Smooth muscle cell (in vitro differentiated cells): ENCODE results near the gene CHD2. TPM values are rescaled to one million over a fixed set of nuclear protein-coding genes. Genes with fewer than 3 reads are reported as not detected.

Source experiments
- DNase-seq: peaks from one replicate; lab custom pipeline; 2025; ENCODE audit not compliant: unreplicated experiment; lab: John Stamatoyannopoulos, UW
- H2AFZ ChIP-seq: fragments of 200-600 bp; sonication (generic); 2 replicates; pipeline ENCODE4 v1.6.0; 2016; ENCODE audit warnings: antibody characterized with exemption, low read depth, mild to moderate bottlenecking
- H3F3A ChIP-seq: fragments of 200-600 bp; sonication (generic); 2 replicates; pipeline ENCODE4 v1.6.0; 2017; ENCODE audit warnings: antibody characterized with exemption, low read depth
- H3K27ac ChIP-seq: fragments of 200-600 bp; sonication (generic); 2 replicates; pipeline ENCODE4 v1.5.1; 2016; ENCODE audit warnings: low read depth, mild to moderate bottlenecking
- H3K27me3 ChIP-seq: fragments of 200-600 bp; sonication (generic); 2 replicates; pipeline ENCODE4 v1.6.1; 2016; ENCODE audit warnings: low read depth, mild to moderate bottlenecking
- H3K36me3 ChIP-seq: fragments of 200-600 bp; sonication (generic); 2 replicates; pipeline ENCODE4 v1.5.1; 2016; ENCODE audit warnings: low read depth
- H3K4me1 ChIP-seq: fragments of 200-600 bp; sonication (generic); 2 replicates; pipeline ENCODE4 v1.5.1; 2016; ENCODE audit warnings: low read depth
- H3K4me2 ChIP-seq: fragments of 200-600 bp; sonication (generic); 2 replicates; pipeline ENCODE4 v1.6.0; 2016; ENCODE audit warnings: mild to moderate bottlenecking
- H3K4me3 ChIP-seq: fragments of 200-600 bp; sonication (generic); 2 replicates; pipeline ENCODE4 v1.5.1; 2016; ENCODE audit warnings: mild to moderate bottlenecking
- H3K79me2 ChIP-seq: fragments of 200-600 bp; sonication (generic); 2 replicates; pipeline ENCODE4 v1.6.0; 2016; ENCODE audit warnings: low read depth, mild to moderate bottlenecking
- H3K9ac ChIP-seq: fragments of 200-600 bp; sonication (generic); 2 replicates; pipeline ENCODE4 v1.6.0; 2016; ENCODE audit warnings: low read depth
- H3K9me3 ChIP-seq: fragments of 200-600 bp; sonication (generic); replicated peaks from 2 replicates; pipeline ENCODE4 v1.5.1; 2016; ENCODE audit warnings: low read depth
- H4K20me1 ChIP-seq: fragments of 200-600 bp; sonication (generic); 2 replicates; pipeline ENCODE4 v1.6.0; 2016; ENCODE audit warnings: low read depth
- WGBS: methylation state at CpG from one replicate; pipeline ENCODE4 v1.1.7; 2016; ENCODE audit warnings: low lambda C conversion rate; 5-methylcytosine and 5-hydroxymethylcytosine counted together
- polyA plus RNA-seq: library from polyadenylated mRNA; unstranded; fragments of >200 nt; fragmentation: Nextera tagmentation; extraction: Ambion mirVana; gene quantifications from 2 replicates; pipeline ENCODE4 v1.2.1, GENCODE V29; 2016
- total RNA-seq: library from RNA; depleted of rRNA; stranded (reverse); fragments of >200 nt; gene quantifications from 2 replicates; pipeline ENCODE4 v1.2.3, GENCODE V29; 2014
- TF ChIP-seq, protein P1 (sequence below): fragments of 200-600 bp; sonication (generic); IDR thresholded peaks from 2 replicates; pipeline ENCODE4 v1.5.1; 2017; ENCODE audit warnings: borderline replicate concordance, mild to moderate bottlenecking, antibody characterized with exemption; ENCODE audit not compliant: insufficient read depth, poor library complexity, severe bottlenecking

The CHD2 gene
- total and polyA plus RNA-seq, 2 experiments from 2014 or later: 64.4 to 99.2 TPM

DNA sequence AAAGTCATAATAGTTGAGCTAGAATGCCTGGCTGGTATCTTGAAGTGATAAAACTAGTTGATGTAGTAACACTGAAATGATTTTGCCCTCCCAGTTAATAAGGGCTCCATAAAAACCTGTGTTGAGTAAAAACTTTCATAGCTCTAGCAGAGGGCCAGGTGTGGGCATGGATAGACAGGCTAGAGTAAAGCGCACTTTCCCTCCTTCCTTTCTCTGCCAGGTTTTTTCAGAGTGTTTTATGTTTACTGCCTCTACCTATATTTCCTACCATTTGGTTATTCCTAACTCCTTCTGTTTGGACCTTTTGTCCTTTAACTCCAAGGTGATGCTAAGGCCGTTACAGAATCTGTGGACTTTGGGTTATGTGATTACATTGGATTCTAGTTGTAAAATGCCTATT is 25.3 kb downstream of the CHD2 start:
- Histone ChIP-seq H2AFZ (no peak overlapping the region), H3F3A (peaks cover 52% of the 10 kb centered on the region), H3K4me1 (peaks cover 50% of the 10 kb centered on the region), H3K9ac (no peak overlapping the region), H3K27ac (peak overlapping the region; percentile 77), H3K36me3 (peaks cover 27% of the 10 kb centered on the region), H3K4me3 (no peak overlapping the region), H3K9me3 (no peaks in the 10 kb centered on the region), H3K27me3 (no peaks in the 10 kb centered on the region), H3K4me2 (no peak overlapping the region), H4K20me1 (peaks cover 88% of the 10 kb centered on the region), H3K79me2 (peaks cover 87% of the 10 kb centered on the region)
- TF ChIP-seq, protein P1, sequence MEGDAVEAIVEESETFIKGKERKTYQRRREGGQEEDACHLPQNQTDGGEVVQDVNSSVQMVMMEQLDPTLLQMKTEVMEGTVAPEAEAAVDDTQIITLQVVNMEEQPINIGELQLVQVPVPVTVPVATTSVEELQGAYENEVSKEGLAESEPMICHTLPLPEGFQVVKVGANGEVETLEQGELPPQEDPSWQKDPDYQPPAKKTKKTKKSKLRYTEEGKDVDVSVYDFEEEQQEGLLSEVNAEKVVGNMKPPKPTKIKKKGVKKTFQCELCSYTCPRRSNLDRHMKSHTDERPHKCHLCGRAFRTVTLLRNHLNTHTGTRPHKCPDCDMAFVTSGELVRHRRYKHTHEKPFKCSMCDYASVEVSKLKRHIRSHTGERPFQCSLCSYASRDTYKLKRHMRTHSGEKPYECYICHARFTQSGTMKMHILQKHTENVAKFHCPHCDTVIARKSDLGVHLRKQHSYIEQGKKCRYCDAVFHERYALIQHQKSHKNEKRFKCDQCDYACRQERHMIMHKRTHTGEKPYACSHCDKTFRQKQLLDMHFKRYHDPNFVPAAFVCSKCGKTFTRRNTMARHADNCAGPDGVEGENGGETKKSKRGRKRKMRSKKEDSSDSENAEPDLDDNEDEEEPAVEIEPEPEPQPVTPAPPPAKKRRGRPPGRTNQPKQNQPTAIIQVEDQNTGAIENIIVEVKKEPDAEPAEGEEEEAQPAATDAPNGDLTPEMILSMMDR: no peak
- no peak for DNase-seq
- 94% methylated on average over 2 of the region's 2 CpGs for WGBS

DNA sequence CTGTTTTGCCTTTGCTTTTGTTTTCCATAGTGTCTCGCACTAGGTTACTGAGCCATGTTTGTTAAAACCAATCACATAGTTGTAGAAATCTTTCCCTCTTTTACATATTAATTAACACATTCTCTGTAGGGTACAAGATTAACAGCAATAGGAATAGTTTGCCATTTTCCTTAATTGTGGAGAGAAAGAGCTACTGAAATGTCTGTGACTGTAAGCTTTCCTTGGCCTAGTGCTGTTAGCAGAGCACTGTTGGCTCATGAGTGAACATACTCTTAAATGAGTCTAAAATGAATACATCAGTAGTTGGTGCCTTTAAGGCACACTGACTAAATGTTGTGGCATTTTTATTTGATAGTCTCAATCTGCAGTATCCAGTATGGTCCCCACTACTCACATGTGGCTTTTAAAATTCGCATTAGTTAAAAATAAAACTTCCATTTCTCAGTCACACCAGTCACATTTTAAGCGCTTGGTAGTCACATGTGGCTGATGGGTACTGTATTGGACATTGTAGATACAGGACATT is 28.2 kb downstream of the CHD2 start:
- H3K4me3 ChIP-seq: no peak overlapping the region
- peak overlapping the region; percentile 77 for H3K27ac ChIP-seq
- H4K20me1 ChIP-seq: peaks cover 83% of the 10 kb centered on the region
- peaks cover 78% of the 10 kb centered on the region for H3K79me2 ChIP-seq
- peaks cover 45% of the 10 kb centered on the region for H3F3A ChIP-seq
- no peak overlapping the region for H3K4me2 ChIP-seq
- peaks cover 27% of the 10 kb centered on the region for H3K36me3 ChIP-seq
- WGBS: 93% methylated on average over 3 of the region's 3 CpGs
- no peak overlapping the region for H3K9ac ChIP-seq
- no peak for DNase-seq
- no peak overlapping the region for H2AFZ ChIP-seq
- H3K27me3 ChIP-seq: no peaks in the 10 kb centered on the region
- H3K9me3 ChIP-seq: no peaks in the 10 kb centered on the region
- H3K4me1 ChIP-seq: peaks cover 32% of the 10 kb centered on the region
- TF ChIP-seq, protein P1: no peak

DNA sequence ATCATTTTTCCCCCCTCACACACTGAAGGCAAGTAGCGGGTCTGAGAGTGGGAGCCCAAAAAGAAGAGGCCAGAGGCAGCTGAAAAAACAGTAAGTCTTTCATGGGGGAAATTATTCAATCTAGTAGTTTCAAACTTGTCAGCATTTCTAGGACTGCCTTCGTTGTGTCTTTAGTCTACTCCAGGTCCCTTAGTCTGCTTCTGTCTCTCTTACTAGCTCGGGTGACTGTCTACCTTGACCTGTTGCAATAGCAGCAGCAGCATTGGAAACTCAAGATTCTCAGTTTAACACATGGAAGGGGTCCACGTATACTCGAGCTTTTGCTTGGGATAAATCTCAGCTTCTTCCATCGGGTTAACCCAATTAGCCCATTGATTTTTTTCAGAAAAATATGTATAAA is 28.9 kb downstream of the CHD2 start:
- H3F3A ChIP-seq: peaks cover 44% of the 10 kb centered on the region
- H4K20me1 ChIP-seq: peaks cover 85% of the 10 kb centered on the region
- H3K27me3 ChIP-seq: no peaks in the 10 kb centered on the region
- H3K4me2 ChIP-seq: peak overlapping the region; percentile 20
- TF ChIP-seq, protein P1: no peak
- 86% methylated on average over 6 of the region's 6 CpGs for WGBS
- H3K79me2 ChIP-seq: peaks cover 78% of the 10 kb centered on the region
- no peak overlapping the region for H3K4me3 ChIP-seq
- no peaks in the 10 kb centered on the region for H3K9me3 ChIP-seq
- DNase-seq: no peak
- H3K27ac ChIP-seq: peak overlapping the region; percentile 77
- H2AFZ ChIP-seq: no peak overlapping the region
- peaks cover 32% of the 10 kb centered on the region for H3K4me1 ChIP-seq
- H3K36me3 ChIP-seq: peaks cover 31% of the 10 kb centered on the region
- no peak overlapping the region for H3K9ac ChIP-seq

DNA sequence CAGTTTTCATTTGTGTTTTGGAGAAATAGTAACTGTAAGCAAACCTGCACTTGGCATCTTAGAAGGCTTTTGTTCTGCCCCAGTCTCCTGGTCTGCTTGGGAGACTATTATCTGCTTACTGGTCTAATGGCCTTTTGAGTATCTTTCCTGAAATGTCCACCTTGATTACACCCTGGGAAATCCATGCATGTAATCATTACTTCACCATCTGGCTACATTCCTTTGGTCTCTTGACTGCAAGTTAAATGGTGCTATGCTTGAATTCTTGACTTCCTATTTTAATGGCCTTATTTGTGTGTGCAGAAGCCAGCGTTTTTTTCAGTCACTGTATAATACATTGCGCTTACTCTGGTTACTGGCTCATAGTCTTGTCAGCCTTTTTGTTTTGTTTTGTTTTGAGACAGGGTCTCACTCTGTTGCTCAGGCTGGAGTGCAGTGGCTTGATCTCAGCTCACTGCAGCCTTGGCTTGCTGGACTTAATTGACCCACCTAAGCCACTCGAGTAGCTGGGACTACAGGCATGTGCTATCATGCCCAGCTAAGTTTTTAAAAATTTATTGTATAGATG is 30.0 kb downstream of the CHD2 start:
- Histone ChIP-seq H3F3A (peaks cover 48% of the 10 kb centered on the region), H3K4me1 (peaks cover 32% of the 10 kb centered on the region), H3K79me2 (peaks cover 77% of the 10 kb centered on the region), H3K27me3 (no peaks in the 10 kb centered on the region), H4K20me1 (peaks cover 87% of the 10 kb centered on the region), H3K9ac (peak overlapping the region; percentile 19), H3K4me3 (no peak overlapping the region), H3K9me3 (no peaks in the 10 kb centered on the region), H3K4me2 (peak overlapping the region; percentile 20), H3K27ac (peak overlapping the region; percentile 77), H3K36me3 (peaks cover 38% of the 10 kb centered on the region), H2AFZ (no peak overlapping the region)
- no peak for DNase-seq
- 64% methylated on average over 3 of the region's 3 CpGs for WGBS
- TF ChIP-seq, protein P1: no peak
